Fibroblast of the conjunctiva (primary cell): ENCODE results near the gene ATP2B2.
A peak's percentile ranks its signal among the peaks of the same experiment; 100 is the strongest.

Experiments used
- DNase-seq: peaks from one replicate; pipeline ENCODE4 v3.0.0-alpha.2; 2010; ENCODE audit warnings: low read depth

ATP2B2 gene

DNA sequence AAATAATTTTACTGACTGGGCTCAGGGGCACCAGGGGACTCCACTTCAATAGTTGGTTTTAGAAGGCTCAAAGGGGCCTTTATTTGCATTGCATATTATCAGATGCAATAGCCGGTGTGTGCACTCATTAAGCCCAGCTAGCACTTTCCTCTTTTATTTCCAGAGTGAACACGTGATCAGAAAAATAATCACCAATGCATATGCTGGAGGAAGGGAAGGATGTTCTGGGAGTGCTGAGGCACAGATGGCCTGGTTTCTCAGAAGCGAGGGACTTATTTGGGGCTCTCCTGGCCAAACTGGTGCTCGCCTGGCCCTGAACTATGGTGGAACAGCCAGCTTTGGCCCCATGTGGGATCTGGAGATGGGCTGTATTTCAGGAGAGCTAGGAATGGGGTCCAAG lies 124.0 kb downstream of the ATP2B2 start:
- no peak for DNase-seq

DNA sequence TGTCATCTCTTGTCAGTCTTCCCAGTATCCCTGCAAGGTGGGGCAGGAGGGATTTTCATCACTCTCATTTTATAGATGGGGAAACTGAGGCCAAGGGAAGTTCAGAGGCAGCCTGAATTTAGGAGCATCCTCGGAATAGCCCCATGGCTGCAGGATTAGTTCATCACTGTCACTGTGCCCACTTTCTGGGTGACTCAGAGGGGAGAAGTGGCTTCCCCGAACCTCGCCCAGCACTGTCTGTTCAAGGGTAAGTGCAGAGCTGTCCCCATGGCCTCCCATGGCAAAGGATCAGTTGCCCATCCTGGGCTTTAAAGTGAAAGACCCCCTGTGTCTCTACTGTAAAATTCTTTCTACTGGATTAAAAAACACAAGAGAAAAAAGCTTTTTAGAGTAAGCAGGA lies 124.5 kb downstream of the ATP2B2 start:
- DNase-seq: no peak

DNA sequence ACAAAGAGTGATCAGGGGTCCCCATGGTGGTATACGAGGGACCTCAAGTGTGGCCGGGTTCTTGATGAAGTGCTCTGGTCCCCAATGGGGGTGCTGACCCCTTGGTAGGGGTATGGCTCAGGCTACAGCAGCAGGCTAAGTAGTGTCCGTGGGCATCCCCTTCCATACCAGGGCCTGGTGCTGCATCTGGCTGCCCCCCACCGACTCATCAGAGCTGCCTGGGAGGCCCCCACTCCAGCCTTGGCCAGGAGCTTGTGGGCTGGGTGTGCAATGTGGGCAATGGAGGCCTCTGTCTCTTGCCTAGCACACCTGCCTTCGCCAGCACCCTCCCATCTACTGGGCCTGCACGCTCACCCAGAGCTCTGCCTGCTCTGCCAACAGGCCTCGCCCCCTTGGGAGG lies 125.4 kb downstream of the ATP2B2 start:
- no peak for DNase-seq

DNA sequence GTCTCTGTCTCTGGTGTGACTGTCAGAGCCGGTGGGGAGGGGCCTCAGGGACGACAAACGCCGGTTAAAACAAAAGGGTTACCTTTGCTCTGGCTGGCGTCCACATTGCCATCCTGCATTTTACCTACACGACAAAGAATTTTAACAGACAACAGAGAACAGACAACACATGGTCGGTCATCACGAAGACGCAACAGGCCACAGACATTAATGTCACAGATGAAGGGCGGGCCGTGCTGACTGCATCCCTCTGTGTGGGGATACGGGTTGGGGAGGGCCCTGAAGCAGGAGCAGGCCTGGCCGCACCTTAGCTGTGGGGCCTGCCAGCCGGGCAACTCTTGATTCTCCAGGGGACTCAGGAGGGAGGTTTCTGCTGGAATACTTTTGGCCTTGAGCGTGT lies 126.2 kb downstream of the ATP2B2 start:
- DNase-seq: no peak

DNA sequence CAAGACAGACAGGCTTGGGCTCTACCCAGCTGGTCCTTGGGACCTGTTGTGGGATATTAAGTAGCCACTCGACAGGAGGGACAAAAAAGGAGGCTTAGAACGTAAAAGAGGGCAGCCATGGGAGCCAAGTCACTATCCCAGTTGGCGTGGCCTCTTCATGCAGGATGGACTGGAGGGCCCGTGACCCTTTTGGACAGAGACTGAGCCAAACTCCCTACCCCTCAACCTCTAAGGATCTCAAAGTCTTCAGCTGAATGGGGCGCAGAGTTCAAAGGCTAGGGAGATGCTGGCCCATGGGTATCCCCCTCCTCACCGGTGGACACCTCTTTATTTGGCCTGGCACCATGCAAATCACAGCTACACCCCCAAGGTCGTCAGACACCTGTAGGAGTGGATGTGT lies 126.6 kb downstream of the ATP2B2 start:
- no peak for DNase-seq

DNA sequence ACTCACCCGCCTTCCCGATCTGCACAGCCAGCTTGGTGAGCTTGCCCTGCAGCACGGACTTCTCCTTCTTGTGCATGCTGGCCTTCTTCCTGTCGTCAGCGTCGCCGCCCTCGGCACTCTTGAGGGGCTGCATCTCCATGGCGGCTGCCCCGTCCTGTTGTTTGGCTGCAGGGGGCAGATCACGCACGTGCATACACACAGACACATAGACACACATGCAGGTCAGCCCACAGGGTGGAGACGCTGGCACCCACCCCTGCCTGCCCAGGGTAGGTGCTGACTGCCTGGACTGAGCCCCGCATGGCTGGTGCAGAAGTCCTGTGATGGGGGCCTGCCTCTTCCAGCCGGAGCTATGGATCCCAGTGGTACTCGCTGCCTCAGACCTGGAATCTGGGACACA lies 127.1 kb downstream of the ATP2B2 start:
- DNase-seq: no peak

DNA sequence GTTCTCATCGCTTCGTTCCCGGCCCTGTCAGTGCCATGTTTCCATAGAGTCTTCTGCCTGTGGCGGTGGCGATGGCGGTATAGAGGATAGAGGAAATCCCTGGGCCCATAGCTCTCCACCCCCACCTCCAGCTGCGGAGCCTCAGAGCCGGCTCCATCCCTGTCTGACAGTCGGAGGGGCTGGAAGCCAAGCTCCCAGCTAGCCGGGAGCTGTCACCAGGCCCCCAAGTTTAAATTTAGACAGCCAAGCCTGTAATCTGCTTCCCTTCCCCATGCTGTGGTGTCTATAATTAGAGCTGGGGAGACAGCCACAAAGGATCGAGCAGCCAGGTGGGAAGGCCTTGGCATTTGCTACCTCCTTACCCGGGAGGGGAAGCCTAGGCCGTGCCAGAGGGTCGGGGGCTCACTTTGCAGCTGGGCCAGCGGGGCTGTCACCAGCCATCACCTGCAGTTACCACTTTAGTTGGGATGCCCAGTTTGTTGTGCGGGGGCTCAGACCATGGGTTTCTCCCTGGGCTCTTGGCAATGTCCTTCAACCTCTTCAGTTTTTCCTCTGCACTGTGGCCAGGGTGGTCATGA lies 128.1 kb downstream of the ATP2B2 start:
- DNase-seq: no peak

DNA sequence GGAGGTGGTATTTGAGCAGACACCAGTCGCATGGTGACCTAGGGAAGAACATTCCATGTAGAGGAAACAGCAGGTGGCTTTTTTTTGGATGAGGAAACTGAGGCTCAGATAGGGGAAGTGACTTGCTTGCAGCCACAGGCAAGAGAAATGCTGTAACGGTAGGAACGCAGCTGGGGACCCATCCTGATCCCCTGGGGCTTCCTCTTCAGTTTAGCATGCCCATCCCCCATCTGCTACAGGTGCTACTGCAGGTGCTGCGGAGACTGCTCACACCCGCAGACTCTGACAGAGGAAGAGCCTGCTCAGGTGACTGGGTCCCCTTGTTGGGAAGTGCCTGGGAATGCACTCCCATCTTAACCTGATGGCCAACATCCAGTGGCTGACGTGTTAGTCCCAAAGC lies 129.0 kb downstream of the ATP2B2 start:
- no peak for DNase-seq

DNA sequence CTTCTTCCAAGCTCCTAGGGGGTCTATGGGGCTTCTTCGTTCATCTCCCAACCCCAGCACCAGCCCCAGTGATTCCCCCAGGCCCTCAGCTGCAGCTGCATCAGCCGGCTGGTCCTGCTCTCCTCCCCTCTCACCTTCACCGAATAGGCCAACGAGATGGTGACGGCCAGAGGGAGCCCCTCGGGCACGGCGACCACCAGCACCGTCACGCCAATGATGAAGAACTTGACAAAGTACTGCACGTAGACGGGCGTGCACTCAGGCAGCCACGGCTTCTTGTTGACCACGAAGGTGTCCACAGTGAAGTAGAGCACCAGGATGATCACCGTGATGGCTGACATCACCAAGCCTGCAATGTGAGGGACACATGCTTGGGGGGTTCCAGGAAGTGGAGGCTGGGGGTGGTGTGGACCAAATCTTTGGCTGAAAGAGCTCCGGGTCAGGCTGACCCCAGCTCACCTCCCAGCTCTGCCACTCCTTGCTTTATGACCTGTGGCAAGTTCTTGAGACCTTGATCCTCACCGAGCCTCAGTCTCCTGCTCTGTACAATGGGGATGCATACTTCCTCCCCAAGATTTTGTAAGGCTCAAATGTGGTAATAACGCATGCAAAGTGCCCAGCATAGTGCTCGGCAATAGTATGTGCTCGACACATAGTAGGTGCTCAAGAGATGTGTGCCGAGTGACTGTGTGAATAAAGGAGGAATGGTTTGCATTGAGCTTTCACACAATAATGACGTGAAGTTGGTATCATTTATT lies 129.9 kb downstream of the ATP2B2 start:
- no peak for DNase-seq

DNA sequence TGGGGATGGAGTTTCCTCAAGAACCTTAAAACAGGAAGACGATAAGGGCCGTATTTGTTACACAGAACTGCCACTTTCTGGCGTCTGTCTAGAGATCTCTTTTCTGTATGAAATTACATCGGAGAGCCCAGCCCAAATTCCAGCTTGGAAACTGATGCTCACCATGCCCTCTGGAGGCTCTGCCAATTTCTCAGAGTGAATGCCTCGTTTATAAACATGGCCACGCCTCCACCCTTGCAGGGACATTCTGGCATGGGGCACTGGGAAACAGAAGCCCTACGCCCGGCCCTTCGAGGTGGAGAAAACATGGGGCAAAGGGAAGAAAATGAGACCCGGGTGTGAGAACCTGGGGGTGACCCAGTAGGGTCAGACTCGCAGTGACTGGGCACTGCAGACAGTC lies 131.1 kb downstream of the ATP2B2 start:
- no peak for DNase-seq

DNA sequence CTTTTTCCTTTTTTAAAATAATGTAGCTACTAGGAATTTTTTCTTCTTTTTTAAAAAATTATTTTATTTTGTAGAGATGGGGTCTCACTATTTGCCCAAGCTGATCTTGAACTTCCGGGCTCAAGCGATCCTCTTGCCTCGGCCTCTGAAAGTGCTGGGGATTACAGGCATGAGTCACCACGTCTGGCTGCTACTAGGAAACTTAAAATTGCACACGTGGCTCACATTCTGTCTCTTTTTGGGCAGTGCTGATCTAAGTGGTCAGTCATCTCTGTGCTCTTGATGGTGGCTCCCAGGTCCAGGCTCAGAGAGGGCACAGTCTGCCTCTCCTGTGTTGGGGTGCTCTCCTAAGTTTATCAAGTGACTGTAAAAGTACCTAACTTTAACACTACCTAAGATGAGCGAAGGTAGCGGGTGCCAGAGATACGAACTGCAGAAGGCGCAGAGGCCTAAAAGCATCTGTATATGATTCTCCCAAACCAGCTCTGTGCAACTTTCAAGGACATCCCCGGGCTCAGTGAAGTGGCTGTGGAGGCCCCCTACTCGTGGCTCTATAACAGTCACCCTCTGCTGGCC lies 131.6 kb downstream of the ATP2B2 start:
- DNase-seq: no peak

DNA sequence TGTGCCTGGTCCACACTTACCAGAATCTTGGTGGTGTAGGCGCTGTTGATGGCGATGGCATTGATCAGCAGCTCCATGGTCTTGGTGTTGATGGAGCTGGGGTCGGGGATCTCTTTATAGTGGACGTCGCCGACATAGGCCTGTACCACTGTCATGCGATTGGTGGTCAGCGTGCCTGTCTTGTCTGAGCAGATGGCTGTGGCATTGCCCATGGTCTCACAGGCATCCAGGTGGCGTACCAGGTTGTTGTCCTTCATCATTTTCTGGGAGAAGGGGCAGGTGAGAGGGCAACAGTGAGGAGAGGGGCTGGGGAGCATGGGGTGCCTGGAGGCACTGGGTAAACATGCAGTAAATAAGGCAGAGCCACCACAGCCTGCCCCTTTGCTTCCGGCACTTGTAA lies 133.6 kb downstream of the ATP2B2 start:
- DNase-seq: no peak

DNA sequence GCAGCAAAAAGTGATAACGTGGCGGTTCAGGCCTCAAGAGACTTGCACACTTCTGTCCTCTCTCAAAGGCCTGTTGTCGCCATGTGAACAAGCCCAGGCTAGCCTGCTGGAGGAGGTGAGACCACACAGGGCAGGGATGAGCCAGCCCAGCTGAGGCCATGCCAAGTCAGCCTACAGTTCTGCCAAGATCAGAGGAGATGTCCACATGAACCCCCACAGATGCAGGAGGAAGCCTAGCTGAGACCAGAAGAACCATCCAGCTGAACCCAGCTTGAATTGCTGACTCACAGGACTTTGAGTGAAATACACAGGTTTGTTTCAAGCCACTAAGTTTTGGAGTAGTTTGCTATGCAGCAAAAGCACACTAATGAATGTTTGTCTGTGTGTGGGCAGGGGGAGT lies 134.2 kb downstream of the ATP2B2 start:
- DNase-seq: no peak

DNA sequence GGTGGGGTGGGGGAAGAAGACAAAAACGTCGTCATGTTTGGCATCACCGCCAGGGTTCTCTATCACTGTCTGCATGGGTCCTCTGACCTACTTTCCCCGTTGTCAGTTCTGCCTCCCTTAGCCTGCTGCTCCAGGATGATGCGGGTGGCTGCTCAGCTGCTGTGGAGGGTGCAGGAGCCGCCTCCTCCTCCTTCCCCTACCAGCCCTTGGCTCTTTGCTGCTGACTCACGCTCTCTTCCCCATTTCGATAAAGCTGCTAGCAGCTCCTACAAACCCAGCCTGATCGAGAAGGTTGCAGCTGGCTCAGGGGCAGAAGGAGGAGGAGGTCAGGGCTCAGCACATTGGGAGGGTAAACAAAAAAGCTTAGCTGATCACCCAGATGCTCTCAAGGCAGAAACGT lies 135.0 kb downstream of the ATP2B2 start:
- no peak for DNase-seq

DNA sequence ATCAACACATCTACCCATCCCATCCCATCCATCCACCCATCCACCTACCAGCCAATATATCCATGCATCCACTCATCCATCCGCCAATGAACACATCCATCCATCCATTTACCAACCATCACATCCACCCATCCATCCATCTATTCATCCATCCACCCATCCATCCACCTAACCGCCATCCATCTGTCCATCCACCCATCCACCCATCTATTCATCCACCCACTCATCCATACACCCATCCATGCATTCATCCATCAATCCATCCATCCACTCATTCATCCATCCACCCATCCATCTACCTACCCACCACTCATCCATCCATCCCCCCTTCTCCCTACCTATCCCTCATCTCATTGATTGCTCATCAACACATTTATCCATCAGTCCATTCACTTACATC lies 136.9 kb downstream of the ATP2B2 start:
- DNase-seq: no peak

DNA sequence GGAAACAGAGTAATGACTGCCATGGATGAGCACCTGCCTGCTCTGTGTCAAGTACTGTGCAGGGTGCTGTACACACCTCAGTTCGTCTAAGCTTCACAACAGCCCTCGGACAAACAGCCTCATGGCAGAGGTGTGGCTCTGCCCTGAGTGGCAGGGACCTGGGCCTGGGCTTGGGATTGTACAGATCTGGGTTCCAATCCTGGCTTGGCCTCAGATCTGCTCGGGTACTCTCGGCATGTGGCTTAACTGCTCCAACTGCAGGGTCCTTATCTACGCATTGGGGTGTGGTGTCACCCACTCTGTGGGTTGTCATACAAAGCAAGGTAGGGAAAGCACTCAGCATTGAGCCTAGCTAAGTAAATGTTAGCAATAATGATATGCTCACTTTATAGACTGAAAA lies 137.9 kb downstream of the ATP2B2 start:
- no peak for DNase-seq

DNA sequence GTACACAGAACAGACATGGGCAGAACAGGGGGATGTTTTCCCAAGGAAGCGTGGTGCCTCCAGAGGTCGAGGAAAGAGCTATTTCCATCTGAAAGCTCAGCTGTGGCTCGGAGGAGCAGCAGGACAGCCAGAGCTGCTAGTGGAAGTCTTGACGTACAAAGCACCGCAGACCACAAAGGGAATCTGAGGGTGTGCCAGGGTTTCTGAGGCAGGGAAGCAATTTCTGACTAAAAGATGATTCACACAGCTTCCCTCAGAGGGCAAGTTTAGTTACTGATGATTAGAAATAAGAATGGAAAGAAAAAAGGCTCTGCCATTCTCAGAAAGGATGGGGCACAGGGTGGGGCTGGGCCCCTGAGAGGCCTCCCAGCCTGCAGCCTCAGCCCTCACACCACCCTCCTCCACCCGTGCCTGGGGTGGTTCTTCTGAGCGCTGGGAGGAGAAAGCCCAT lies 138.7 kb downstream of the ATP2B2 start:
- peak; percentile 86 for DNase-seq

DNA sequence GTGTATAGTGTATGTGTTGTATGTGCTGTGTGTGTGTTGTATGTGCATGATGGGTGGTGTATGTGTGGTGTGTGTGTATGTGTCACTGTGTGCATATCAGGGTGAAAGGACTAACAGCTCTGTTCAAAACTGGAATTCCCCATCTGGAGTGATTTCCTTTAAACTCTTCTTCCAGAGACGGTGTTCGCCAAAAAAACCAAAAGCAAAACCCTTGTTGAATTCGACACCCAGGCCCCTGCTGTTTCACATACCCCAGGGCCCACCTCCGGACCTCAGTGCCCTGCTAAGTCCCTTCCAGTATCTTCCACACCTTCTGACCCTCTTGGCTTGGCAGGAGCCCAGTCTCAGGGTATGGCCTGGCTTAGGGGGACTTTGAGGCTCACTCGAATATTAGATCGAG lies 139.6 kb downstream of the ATP2B2 start:
- DNase-seq: no peak

DNA sequence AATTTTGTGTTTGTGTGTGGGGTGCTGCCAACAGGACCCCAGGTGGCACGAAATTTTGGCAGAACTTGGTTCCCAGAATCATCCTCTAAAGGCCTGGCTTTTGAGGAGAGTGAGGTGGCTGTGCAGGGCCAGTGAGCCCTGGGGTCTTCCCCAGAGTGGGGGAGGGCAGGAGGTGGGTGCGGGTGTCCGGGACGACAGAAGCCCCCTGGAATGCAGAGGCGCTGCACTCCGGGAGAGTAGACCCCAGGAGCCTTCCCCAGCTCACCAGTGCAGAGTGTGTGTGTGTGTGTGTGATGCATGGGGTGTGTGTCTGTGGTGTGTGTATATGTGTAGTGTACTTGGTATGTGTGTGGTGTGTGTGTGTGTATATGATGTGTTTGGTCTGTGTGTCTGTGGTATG lies 140.1 kb downstream of the ATP2B2 start:
- no peak for DNase-seq

DNA sequence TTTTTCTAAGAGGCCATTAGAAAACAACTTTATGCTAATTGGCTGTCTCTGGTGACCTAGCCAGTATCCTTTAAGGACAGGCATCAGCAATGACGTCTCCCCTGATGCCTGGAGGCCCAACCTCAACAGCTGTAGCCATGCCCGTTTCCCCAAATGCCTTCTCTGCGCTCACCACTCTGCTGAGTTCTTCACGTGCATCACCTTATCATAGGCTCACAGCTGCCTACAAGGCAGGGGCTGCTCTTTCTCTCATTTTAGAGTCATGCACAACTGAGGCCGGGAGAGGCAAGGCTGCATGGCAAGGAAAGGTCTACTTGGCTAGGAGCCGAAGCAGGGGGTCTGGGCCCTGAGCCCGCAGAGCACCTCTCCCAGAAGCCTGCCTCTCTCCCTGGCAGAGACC lies 140.6 kb downstream of the ATP2B2 start:
- DNase-seq: no peak

DNA sequence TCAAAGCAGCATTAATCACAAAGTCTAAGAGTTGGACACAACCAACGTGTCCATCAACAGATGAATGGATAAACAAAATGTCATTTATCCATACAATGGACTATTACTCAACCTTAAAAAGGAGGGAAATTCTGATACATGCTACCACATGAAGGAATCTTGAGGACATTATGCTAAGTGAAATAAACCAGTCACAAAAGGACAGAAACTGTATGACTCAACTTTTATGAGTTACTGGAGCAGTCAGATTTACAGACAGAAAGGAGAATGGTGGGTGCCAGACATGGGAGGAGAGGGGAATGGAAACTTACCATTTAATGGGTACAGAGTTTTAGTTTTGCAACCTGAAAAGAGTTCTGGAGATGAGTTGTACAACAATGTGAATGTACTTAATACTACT lies 141.5 kb downstream of the ATP2B2 start:
- DNase-seq: no peak

DNA sequence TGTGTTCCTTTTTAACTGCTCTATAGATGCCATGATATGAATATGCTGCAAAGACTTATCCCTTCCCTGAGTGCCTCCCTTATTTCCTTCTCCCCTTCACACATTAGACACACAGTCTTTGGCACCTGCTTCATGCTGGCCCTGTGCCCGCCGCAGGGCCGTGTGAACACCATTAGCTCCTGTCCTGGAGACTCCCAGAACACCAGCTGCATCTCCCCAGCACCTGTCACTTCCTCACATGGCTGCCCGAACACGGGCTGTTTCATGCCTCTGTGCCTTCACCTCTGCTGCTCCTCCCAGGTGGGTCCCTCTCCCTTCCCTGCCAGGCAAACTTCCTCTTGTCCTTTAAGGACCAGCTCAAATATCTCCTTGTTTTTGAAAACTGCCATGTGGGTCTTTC lies 144.0 kb downstream of the ATP2B2 start:
- no peak for DNase-seq

DNA sequence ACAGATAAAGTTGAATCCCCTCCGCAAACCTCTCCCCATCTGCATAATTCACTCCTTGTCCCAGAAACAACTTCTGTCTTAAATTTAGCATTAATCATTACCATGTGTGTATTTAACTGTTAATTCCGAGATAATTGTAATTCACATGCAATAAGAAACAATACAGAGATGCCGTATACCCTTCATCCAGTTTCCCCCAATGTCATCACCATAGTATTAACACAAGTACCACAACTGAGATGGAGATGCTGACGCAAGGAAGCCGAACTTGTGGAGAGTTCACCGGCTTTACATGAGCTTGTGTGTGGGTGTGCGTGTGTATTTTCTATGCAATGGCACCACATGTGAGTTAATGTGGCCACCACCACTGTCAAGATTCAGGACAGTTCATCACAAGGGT lies 144.9 kb downstream of the ATP2B2 start:
- DNase-seq: no peak

DNA sequence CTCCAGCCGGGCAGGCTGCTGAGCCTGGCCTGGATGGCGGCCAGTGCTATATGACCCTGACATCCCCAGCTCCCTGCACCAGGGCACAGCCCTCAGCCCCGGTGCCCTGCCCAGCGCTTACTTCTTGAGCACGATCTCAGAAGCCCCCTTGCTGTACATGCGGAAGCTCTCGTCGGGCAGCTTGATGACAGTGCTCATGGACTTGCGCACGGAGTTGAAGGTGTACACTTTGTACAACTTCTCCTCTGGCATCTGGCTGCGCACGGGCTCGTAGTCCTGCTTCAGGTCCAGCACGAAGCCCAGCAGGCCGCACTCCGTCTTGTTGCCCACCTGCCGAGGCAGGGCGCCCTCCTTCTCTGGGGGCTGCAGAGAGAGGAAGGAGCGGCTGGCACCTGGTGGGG lies 145.6 kb downstream of the ATP2B2 start:
- DNase-seq: no peak
